K562 (cell line): ENCODE data around the gene SKIC2. TPM values are rescaled to one million over a fixed set of nuclear protein-coding genes. Genes with fewer than 3 reads are reported as not detected.

Experiments
- FOXA1 ChIP-seq: fragments of 450-650 bp; IDR thresholded peaks from 2 replicates; pipeline ENCODE4 v1.6.1; 2016; ENCODE audit warnings: mild to moderate bottlenecking, borderline replicate concordance
- FOXK1 ChIP-seq: sonication (generic); formaldehyde crosslinking; IDR thresholded peaks from 2 replicates; pipeline ENCODE4 v1.8.0; 2022; ENCODE audit warnings: missing genetic modification reagents, mild to moderate bottlenecking, borderline replicate concordance
- HDAC2 ChIP-seq: fragments of 450-650 bp; IDR thresholded peaks from 2 replicates; pipeline ENCODE4 v1.6.1; 2016; ENCODE audit warnings: mild to moderate bottlenecking
- KDM4B ChIP-seq, 2 experiments: fragments of 450-650 bp in 1 of 2; sonication (generic) in 1 of 2; IDR thresholded peaks; 2 replicates each; pipeline ENCODE4 v1.6.1; 2016 to 2017; ENCODE audit warnings: borderline replicate concordance in 2 of 2, antibody characterized with exemption in 1 of 2, low read depth in 1 of 2, mild to moderate bottlenecking in 1 of 2
- MCM2 ChIP-seq: fragments of 450-650 bp; IDR thresholded peaks from 2 replicates; pipeline ENCODE4 v1.6.1; 2017; ENCODE audit warnings: low read depth, mild to moderate bottlenecking
- NFXL1 ChIP-seq: fragments of 450-650 bp; formaldehyde crosslinking; IDR thresholded peaks from 2 replicates; pipeline ENCODE4 v1.4.0; 2021; ENCODE audit warnings: mild to moderate bottlenecking
- NR2F6 ChIP-seq: fragments of 450-650 bp; formaldehyde crosslinking; IDR thresholded peaks from 2 replicates; pipeline ENCODE4 v1.4.0; 2020; ENCODE audit warnings: mild to moderate bottlenecking
- POLR3A ChIP-seq: IDR thresholded peaks from 2 replicates; pipeline ENCODE4 v1.6.1; 2011; ENCODE audit warnings: borderline replicate concordance, mild to moderate bottlenecking, moderate library complexity; ENCODE audit not compliant: insufficient read length, insufficient read depth; ENCODE audit errors: extremely low read depth
- REST ChIP-seq, 2 experiments: fragments of 450-650 bp; formaldehyde crosslinking in 1 of 2; IDR thresholded peaks; 2 replicates each; pipeline versions ENCODE4 v1.4.0 to v1.6.1; 2014 to 2020; ENCODE audit warnings: mild to moderate bottlenecking in 2 of 2, borderline replicate concordance in 1 of 2, low read depth in 1 of 2
- SAFB ChIP-seq: fragments of 200-400 bp; formaldehyde crosslinking; IDR thresholded peaks from 2 replicates; pipeline ENCODE4 v1.6.1; 2017; ENCODE audit warnings: low read depth, low read length, borderline replicate concordance
- SNRNP70 ChIP-seq: fragments of 200-400 bp; formaldehyde crosslinking; optimal IDR thresholded peaks from 2 replicates; pipeline ENCODE3; 2017; ENCODE audit warnings: low read depth, low read length
- TAF1 ChIP-seq: IDR thresholded peaks from 2 replicates; pipeline ENCODE4 v1.6.1; 2011; ENCODE audit warnings: mild to moderate bottlenecking, low read length, moderate library complexity; ENCODE audit not compliant: insufficient read depth, control insufficient read depth, severe bottlenecking; ENCODE audit errors: extremely low read depth
- TEAD4 ChIP-seq, 2 experiments: sonication (generic) in 1 of 2; formaldehyde crosslinking in 1 of 2; IDR thresholded peaks; 2 replicates each; pipeline versions ENCODE4 v1.6.1 to v1.8.0; 2012 to 2022; ENCODE audit warnings: borderline replicate concordance in 1 of 2, inconsistent platforms in 1 of 2, low read length in 1 of 2, mild to moderate bottlenecking in 1 of 2, missing genetic modification reagents in 1 of 2
- THAP12 ChIP-seq: fragments of 250-450 bp; sonication (Bioruptor Pico); IDR thresholded peaks from 2 replicates; pipeline ENCODE4 v1.9.0; 2021; ENCODE audit warnings: mild to moderate bottlenecking, inconsistent platforms
- ZBTB34 ChIP-seq: fragments of 250-450 bp; sonication (Bioruptor Pico); IDR thresholded peaks from 2 replicates; pipeline ENCODE4 v1.8.0; 2021; ENCODE audit warnings: mild to moderate bottlenecking, moderate library complexity
- ZC3H4 ChIP-seq: sonication (generic); formaldehyde crosslinking; IDR thresholded peaks from 2 replicates; pipeline ENCODE4 v1.9.0; 2021; ENCODE audit warnings: missing genetic modification reagents, borderline replicate concordance
- polyA plus RNA-seq, 8 experiments: library from polyadenylated mRNA; depleted of rRNA in 4 of 8; stranded (reverse) in 5 of 8; unstranded in 3 of 8; fragments of >200 nt; fragmentation: Nextera tagmentation in 2 of 8; fragmentation: Illumina TruSeq in 1 of 8; extraction: Ambion mirVana in 2 of 8; extraction: Trizol in 1 of 8; gene quantifications; 2 replicates each; pipeline versions ENCODE4 v1.2.1 to v1.2.3, GENCODE V29; 2011 to 2014; ENCODE audit warnings: inconsistent platforms in 1 of 8, missing spikeins in 1 of 8
- total RNA-seq, 7 experiments: library from RNA; depleted of rRNA in 6 of 7; stranded (reverse); fragments of >200 nt in 6 of 7; fragmentation: Illumina TruSeq in 2 of 7; extraction: Trizol in 2 of 7; gene quantifications; 2 replicates each; pipeline versions ENCODE4 v1.2.1 to v1.2.3, GENCODE V29; 2011 to 2021; ENCODE audit warnings: low replicate concordance in 1 of 7

SKIC2 gene
- total and polyA plus RNA-seq, 9 of the 15 experiments (the other 6 are each of a cell fraction or from before 2014, with no cell fraction given), result 3.3 to 94.6 (median 38.8) TPM

- TF ChIP-seq REST (IDR thresholded peaks at IDR 0.05; ENCODE audit: borderline replicate concordance), result peak; percentile 15; the same call in 1 of the 2 replicates
- no peak for TF ChIP-seq REST (CRISPR knock-in tag; IDR thresholded peaks at IDR 0.05; ENCODE audit: low read depth)
- no peak for TF ChIP-seq SAFB
- TF ChIP-seq NFXL1 (CRISPR knock-in tag), result no peak
- TF ChIP-seq FOXA1, result no peak
- TF ChIP-seq POLR3A, result no peak
- TF ChIP-seq ZC3H4 (CRISPR knock-in tag), result no peak
- TF ChIP-seq SNRNP70, result no peak
- TF ChIP-seq KDM4B (IDR thresholded peaks at IDR 0.05; ENCODE audit: borderline replicate concordance in 2 of 2, low read depth in 1 of 2), result no peak
- no peak for TF ChIP-seq TEAD4 (IDR thresholded peaks at IDR 0.05; ENCODE audit: low read length)
- TF ChIP-seq TEAD4 (CRISPR knock-in tag; IDR thresholded peaks at IDR 0.05; ENCODE audit: borderline replicate concordance), result 0 out of 2 replicates have a peak, but pooled peaks have one; percentile 15
- no peak for TF ChIP-seq THAP12 (CRISPR knock-in tag)
- TF ChIP-seq HDAC2, result no peak
- no peak for TF ChIP-seq TAF1
- TF ChIP-seq ZBTB34, result no peak
- TF ChIP-seq FOXK1, result no peak
- TF ChIP-seq NR2F6 (CRISPR knock-in tag), result no peak
- no peak for TF ChIP-seq MCM2
These were observed 30.4 kb upstream of the SKIC2 start (continued) for GRCh38 chr6:31928672-31928939.
